A549 (cell line): ENCODE data around the gene HERC4.

Experiments
- BCL3 ChIP-seq: fragments of >200 bp; sonication (Bioruptor Twin); formaldehyde crosslinking; IDR thresholded peaks from 3 replicates; pipeline ENCODE4 v1.6.1; 2016
- CTCF ChIP-seq: fragments of >200 bp; sonication (Bioruptor Twin); formaldehyde crosslinking; IDR thresholded peaks from 3 replicates; pipeline ENCODE4 v1.5.1; 2016
- EHMT2 ChIP-seq: fragments of 200-600 bp; sonication (generic); IDR thresholded peaks from 2 replicates; pipeline ENCODE4 v1.6.1; 2016; ENCODE audit warnings: antibody characterized with exemption, low read depth, mild to moderate bottlenecking, moderate library complexity
- POLR2A ChIP-seq: IDR thresholded peaks from 2 replicates; pipeline ENCODE4 v1.6.1; 2012; ENCODE audit warnings: mild to moderate bottlenecking, low read length

GRCh38 chr10:68108051-68108450 is 33.0 kb upstream of the HERC4 start:
- TF ChIP-seq CTCF (no peak), EHMT2 (no peak), BCL3 (no peak), POLR2A (no peak)
